Measurements from ENCODE around the gene ARAP2.

Gene ARAP2

GRCh38 chr4:36180206-36180605, 64.1 kb downstream of the ARAP2 start:
- H3K9me3 ChIP-seq (ENCODE audit: control insufficient read depth, low read length): no peaks in the 10 kb centered on the region
- H3K4me1 ChIP-seq (ENCODE audit: control insufficient read depth, insufficient read depth, low read length, poor library complexity, severe bottlenecking): no peaks in the 10 kb centered on the region
- no peak overlapping the region for H3K27ac ChIP-seq (ENCODE audit: low read depth, low read length, severe bottlenecking)
- no CpG with 5 or more reads among the region's 6 CpGs for WGBS, 2 experiments (ENCODE audit: insufficient coverage in 2 of 2)
- H3K4me3 ChIP-seq (ENCODE audit: extremely low read depth, insufficient read depth, low read length, poor library complexity, severe bottlenecking): no peak overlapping the region
- H3K36me3 ChIP-seq (ENCODE audit: control insufficient read depth, insufficient read depth, low read length): no peaks in the 10 kb centered on the region

GRCh38 chr4:36178484-36178883, 65.8 kb downstream of the ARAP2 start:
- 87 to 94% methylated on average over 1 to 3 of the region's 3 CpGs for WGBS, 2 experiments (ENCODE audit: insufficient coverage in 2 of 2)
- Histone ChIP-seq H3K36me3 (ENCODE audit: control insufficient read depth, insufficient read depth, low read length) (no peaks in the 10 kb centered on the region), H3K27ac (ENCODE audit: low read depth, low read length, severe bottlenecking) (no peak overlapping the region), H3K9me3 (ENCODE audit: control insufficient read depth, low read length) (no peaks in the 10 kb centered on the region), H3K4me3 (ENCODE audit: extremely low read depth, insufficient read depth, low read length, poor library complexity, severe bottlenecking) (no peak overlapping the region), H3K4me1 (ENCODE audit: control insufficient read depth, insufficient read depth, low read length, poor library complexity, severe bottlenecking) (no peaks in the 10 kb centered on the region)

- 89% methylated on average over 1 of the region's 1 CpG; no CpG with 5 or more reads in 1 of the 2 experiments for WGBS, 2 experiments (ENCODE audit: insufficient coverage in 2 of 2)
- Histone ChIP-seq H3K27ac (ENCODE audit: low read depth, low read length, severe bottlenecking) (no peak overlapping the region), H3K9me3 (ENCODE audit: control insufficient read depth, low read length) (no peaks in the 10 kb centered on the region), H3K4me1 (ENCODE audit: control insufficient read depth, insufficient read depth, low read length, poor library complexity, severe bottlenecking) (no peaks in the 10 kb centered on the region), H3K4me3 (ENCODE audit: extremely low read depth, insufficient read depth, low read length, poor library complexity, severe bottlenecking) (no peak overlapping the region), H3K36me3 (ENCODE audit: control insufficient read depth, insufficient read depth, low read length) (no peaks in the 10 kb centered on the region)
These were observed 66.4 kb downstream of the ARAP2 start for GRCh38 chr4:36177946-36178345.

GRCh38 chr4:36174570-36174969, 69.7 kb downstream of the ARAP2 start:
- Histone ChIP-seq H3K9me3 (ENCODE audit: control insufficient read depth, low read length) (no peaks in the 10 kb centered on the region), H3K27ac (ENCODE audit: low read depth, low read length, severe bottlenecking) (no peak overlapping the region), H3K4me3 (ENCODE audit: extremely low read depth, insufficient read depth, low read length, poor library complexity, severe bottlenecking) (no peak overlapping the region), H3K36me3 (ENCODE audit: control insufficient read depth, insufficient read depth, low read length) (no peaks in the 10 kb centered on the region), H3K4me1 (ENCODE audit: control insufficient read depth, insufficient read depth, low read length, poor library complexity, severe bottlenecking) (no peaks in the 10 kb centered on the region)

GRCh38 chr4:36173905-36174304, 70.4 kb downstream of the ARAP2 start:
- no peaks in the 10 kb centered on the region for H3K36me3 ChIP-seq (ENCODE audit: control insufficient read depth, insufficient read depth, low read length)
- no peak overlapping the region for H3K27ac ChIP-seq (ENCODE audit: low read depth, low read length, severe bottlenecking)
- H3K9me3 ChIP-seq (ENCODE audit: control insufficient read depth, low read length): no peaks in the 10 kb centered on the region
- H3K4me1 ChIP-seq (ENCODE audit: control insufficient read depth, insufficient read depth, low read length, poor library complexity, severe bottlenecking): no peaks in the 10 kb centered on the region
- H3K4me3 ChIP-seq (ENCODE audit: extremely low read depth, insufficient read depth, low read length, poor library complexity, severe bottlenecking): no peak overlapping the region

- no peak overlapping the region for H3K27ac ChIP-seq (ENCODE audit: low read depth, low read length, severe bottlenecking)
- H3K4me3 ChIP-seq (ENCODE audit: extremely low read depth, insufficient read depth, low read length, poor library complexity, severe bottlenecking): no peak overlapping the region
- no peaks in the 10 kb centered on the region for H3K36me3 ChIP-seq (ENCODE audit: control insufficient read depth, insufficient read depth, low read length)
- WGBS, 2 experiments (ENCODE audit: insufficient coverage in 2 of 2): 90 to 100% methylated on average over 1 of the region's 2 CpGs
- no peaks in the 10 kb centered on the region for H3K9me3 ChIP-seq (ENCODE audit: control insufficient read depth, low read length)
- H3K4me1 ChIP-seq (ENCODE audit: control insufficient read depth, insufficient read depth, low read length, poor library complexity, severe bottlenecking): no peaks in the 10 kb centered on the region
These were observed 71.7 kb downstream of the ARAP2 start for GRCh38 chr4:36172656-36173055.

- WGBS, 2 experiments (ENCODE audit: insufficient coverage in 2 of 2): 67% methylated on average over 1 of the region's 6 CpGs; no CpG with 5 or more reads in 1 of the 2 experiments
- H3K27ac ChIP-seq (ENCODE audit: low read depth, low read length, severe bottlenecking): no peak overlapping the region
- no peaks in the 10 kb centered on the region for H3K9me3 ChIP-seq (ENCODE audit: control insufficient read depth, low read length)
- H3K36me3 ChIP-seq (ENCODE audit: control insufficient read depth, insufficient read depth, low read length): no peaks in the 10 kb centered on the region
- H3K4me3 ChIP-seq (ENCODE audit: extremely low read depth, insufficient read depth, low read length, poor library complexity, severe bottlenecking): no peak overlapping the region
- H3K4me1 ChIP-seq (ENCODE audit: control insufficient read depth, insufficient read depth, low read length, poor library complexity, severe bottlenecking): no peaks in the 10 kb centered on the region
These were observed 76.0 kb downstream of the ARAP2 start for GRCh38 chr4:36168127-36168878.

GRCh38 chr4:36165631-36166005, 78.7 kb downstream of the ARAP2 start:
- H3K4me1 ChIP-seq (ENCODE audit: control insufficient read depth, insufficient read depth, low read length, poor library complexity, severe bottlenecking): no peaks in the 10 kb centered on the region
- H3K36me3 ChIP-seq (ENCODE audit: control insufficient read depth, insufficient read depth, low read length): no peaks in the 10 kb centered on the region
- H3K27ac ChIP-seq (ENCODE audit: low read depth, low read length, severe bottlenecking): no peak overlapping the region
- WGBS, 2 experiments (ENCODE audit: insufficient coverage in 2 of 2): no CpG with 5 or more reads among the region's 2 CpGs
- H3K9me3 ChIP-seq (ENCODE audit: control insufficient read depth, low read length): no peaks in the 10 kb centered on the region
- no peak overlapping the region for H3K4me3 ChIP-seq (ENCODE audit: extremely low read depth, insufficient read depth, low read length, poor library complexity, severe bottlenecking)

GRCh38 chr4:36164900-36165630, 79.2 kb downstream of the ARAP2 start:
- Histone ChIP-seq H3K27ac (ENCODE audit: low read depth, low read length, severe bottlenecking) (no peak overlapping the region), H3K36me3 (ENCODE audit: control insufficient read depth, insufficient read depth, low read length) (no peaks in the 10 kb centered on the region), H3K4me1 (ENCODE audit: control insufficient read depth, insufficient read depth, low read length, poor library complexity, severe bottlenecking) (no peaks in the 10 kb centered on the region), H3K9me3 (ENCODE audit: control insufficient read depth, low read length) (no peaks in the 10 kb centered on the region), H3K4me3 (ENCODE audit: extremely low read depth, insufficient read depth, low read length, poor library complexity, severe bottlenecking) (no peak overlapping the region)
- WGBS, 2 experiments (ENCODE audit: insufficient coverage in 2 of 2): 81 to 100% methylated on average over 1 to 3 of the region's 4 CpGs

- H3K27ac ChIP-seq (ENCODE audit: low read depth, low read length, severe bottlenecking): no peak overlapping the region
- H3K4me1 ChIP-seq (ENCODE audit: control insufficient read depth, insufficient read depth, low read length, poor library complexity, severe bottlenecking): no peaks in the 10 kb centered on the region
- no peaks in the 10 kb centered on the region for H3K9me3 ChIP-seq (ENCODE audit: control insufficient read depth, low read length)
- H3K36me3 ChIP-seq (ENCODE audit: control insufficient read depth, insufficient read depth, low read length): no peaks in the 10 kb centered on the region
- 94 to 100% methylated on average over 3 of the region's 3 CpGs for WGBS, 2 experiments (ENCODE audit: insufficient coverage in 2 of 2)
- H3K4me3 ChIP-seq (ENCODE audit: extremely low read depth, insufficient read depth, low read length, poor library complexity, severe bottlenecking): no peak overlapping the region
These were observed 81.1 kb downstream of the ARAP2 start for GRCh38 chr4:36163198-36163597.

- H3K4me1 ChIP-seq (ENCODE audit: control insufficient read depth, insufficient read depth, low read length, poor library complexity, severe bottlenecking): no peaks in the 10 kb centered on the region
- H3K9me3 ChIP-seq (ENCODE audit: control insufficient read depth, low read length): no peaks in the 10 kb centered on the region
- no peaks in the 10 kb centered on the region for H3K36me3 ChIP-seq (ENCODE audit: control insufficient read depth, insufficient read depth, low read length)
- 93% methylated on average over 2 of the region's 5 CpGs for WGBS, 2 experiments (ENCODE audit: insufficient coverage in 2 of 2)
- H3K27ac ChIP-seq (ENCODE audit: low read depth, low read length, severe bottlenecking): no peak overlapping the region
- no peak overlapping the region for H3K4me3 ChIP-seq (ENCODE audit: extremely low read depth, insufficient read depth, low read length, poor library complexity, severe bottlenecking)
These were observed 85.1 kb downstream of the ARAP2 start for GRCh38 chr4:36159208-36159607.
